Adipose tissue (tissue), 3 donors: ENCODE measurements around the gene CDKAL1. TPM values are rescaled to one million over a fixed set of nuclear protein-coding genes. Genes with fewer than 3 reads are reported as not detected.
"Not testable (repeated sequence)": the region's sequence is repeated elsewhere in the genome, so short reads cannot be mapped to it uniquely, and the experiment has no call there.

Source experiments
- H3K27ac ChIP-seq: one replicate; pipeline ENCODE4 v1.5.1; 2013; ENCODE audit warnings: low read depth, low read length
- WGBS, 3 donors: extraction: QIAGEN DNeasy Blood & Tissue Kit; methylation state at CpG; one replicate each; pipeline ENCODE4 v1.1.7; 2013; 5-methylcytosine and 5-hydroxymethylcytosine counted together
- polyA plus RNA-seq, 3 donors: library from polyadenylated mRNA; stranded (reverse); fragments of 200-250 nt; gene quantifications; one replicate each; pipeline ENCODE4 v1.2.3, GENCODE V29; 2013
- donor health status: healthy with polysubstance abuse.
- donor health status: Bipolar disorder and iron deficiency.
- donor health status: healthy.

The CDKAL1 gene
- polyA plus RNA-seq, 3 donors, result 2.9 to 6.0 (median 3.6) TPM

DNA sequence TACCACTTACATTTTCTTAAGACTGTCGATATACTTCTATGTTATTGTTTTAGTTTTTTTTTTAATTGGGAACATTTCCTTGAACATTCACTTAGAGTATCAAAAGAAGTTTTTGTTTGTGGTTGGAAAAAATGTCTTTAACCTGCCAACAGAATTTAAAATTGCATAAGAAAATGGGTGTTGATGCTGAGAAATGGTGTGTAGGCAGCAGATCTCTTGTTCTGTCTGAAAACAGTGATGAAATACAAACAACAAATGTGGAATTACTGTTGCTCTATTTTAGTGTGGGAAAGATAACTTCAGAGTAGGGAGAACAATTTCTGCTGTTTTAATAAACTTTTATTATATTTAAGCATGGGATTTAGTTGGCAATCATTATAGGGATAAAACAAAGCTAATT lies 293.5 kb downstream of the CDKAL1 start:
- WGBS, 3 donors, result 61 to 76% (median 68%) methylated on average over 1 of the region's 1 CpG
- no peak overlapping the region for H3K27ac ChIP-seq

DNA sequence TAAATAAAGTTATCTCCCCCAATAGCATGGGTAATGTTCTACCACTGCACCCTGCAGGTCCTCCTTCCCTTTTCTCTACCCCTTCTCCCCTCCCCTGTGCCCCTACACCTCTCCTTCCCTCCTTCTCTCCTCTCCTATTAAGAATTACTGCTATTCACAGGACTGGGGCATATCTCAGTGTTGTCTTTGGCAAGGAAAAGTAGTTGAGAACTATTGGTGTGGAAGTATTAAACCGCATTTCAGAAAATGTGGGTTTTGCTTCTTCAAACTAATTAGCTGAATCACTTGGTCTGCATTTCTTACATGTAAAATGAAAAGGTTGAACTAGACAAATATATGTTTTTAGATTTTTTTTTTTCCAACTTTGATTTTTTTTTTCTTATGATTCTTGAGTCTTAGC lies 296.3 kb downstream of the CDKAL1 start:
- 89 to 99% (median 95%) methylated on average over 1 of the region's 1 CpG for WGBS, 3 donors
- H3K27ac ChIP-seq, result no peak overlapping the region

DNA sequence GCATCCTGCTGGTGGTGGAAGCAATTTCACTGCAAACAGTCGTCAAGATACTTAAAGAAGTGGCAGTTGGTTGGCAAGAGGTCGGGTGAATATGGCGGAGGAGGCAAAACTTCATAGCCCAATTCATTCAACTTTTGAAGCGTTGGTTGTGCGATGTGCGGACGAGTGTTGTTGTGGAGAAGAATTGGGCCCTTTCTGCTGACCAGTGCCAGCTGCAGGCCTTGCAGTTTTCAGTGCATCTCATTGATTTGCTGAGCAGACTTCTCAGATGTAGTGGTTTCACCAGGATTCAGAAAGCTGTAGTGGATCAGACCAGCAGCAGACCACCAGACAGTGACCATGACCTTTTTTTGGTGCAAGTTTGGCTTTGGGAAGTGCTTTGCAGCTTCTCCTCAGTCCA lies 297.0 kb downstream of the CDKAL1 start:
- WGBS, 3 donors, result 96 to 99% (median 97%) methylated on average over 7 of the region's 7 CpGs
- not testable (repeated sequence) for H3K27ac ChIP-seq

DNA sequence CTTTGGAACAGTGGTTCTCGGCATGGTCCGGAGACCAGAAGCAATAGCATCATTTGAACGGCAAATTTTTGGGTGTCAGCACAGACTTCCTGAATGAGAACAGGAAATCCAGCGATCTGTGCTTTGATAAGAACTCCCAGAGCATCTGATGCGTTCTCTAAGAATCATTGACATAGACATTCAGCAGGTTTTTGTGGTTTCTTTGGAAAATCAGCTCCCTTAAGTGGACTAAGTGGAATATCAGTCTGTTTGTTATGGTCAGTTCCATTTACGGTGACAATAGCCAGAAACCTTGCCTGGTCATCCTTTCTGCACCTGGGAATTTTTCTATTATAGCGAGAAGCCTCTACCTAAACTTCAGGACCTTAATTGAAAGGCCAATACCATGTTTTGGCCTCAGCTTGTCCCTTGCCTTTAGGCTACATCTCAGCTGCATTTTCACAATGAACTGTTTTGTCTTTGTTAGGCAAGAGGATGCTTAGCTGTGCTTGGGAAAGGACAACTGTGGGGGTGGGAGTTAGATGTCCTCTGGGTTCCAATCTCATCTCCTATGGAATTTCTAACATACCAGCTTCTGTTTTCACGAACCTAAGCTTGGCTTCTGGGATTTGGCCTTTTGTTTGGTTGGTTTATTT lies 299.7 kb downstream of the CDKAL1 start:
- WGBS, 3 donors, result 60 to 81% (median 61%) methylated on average over 8 of the region's 8 CpGs
- no peak overlapping the region for H3K27ac ChIP-seq

DNA sequence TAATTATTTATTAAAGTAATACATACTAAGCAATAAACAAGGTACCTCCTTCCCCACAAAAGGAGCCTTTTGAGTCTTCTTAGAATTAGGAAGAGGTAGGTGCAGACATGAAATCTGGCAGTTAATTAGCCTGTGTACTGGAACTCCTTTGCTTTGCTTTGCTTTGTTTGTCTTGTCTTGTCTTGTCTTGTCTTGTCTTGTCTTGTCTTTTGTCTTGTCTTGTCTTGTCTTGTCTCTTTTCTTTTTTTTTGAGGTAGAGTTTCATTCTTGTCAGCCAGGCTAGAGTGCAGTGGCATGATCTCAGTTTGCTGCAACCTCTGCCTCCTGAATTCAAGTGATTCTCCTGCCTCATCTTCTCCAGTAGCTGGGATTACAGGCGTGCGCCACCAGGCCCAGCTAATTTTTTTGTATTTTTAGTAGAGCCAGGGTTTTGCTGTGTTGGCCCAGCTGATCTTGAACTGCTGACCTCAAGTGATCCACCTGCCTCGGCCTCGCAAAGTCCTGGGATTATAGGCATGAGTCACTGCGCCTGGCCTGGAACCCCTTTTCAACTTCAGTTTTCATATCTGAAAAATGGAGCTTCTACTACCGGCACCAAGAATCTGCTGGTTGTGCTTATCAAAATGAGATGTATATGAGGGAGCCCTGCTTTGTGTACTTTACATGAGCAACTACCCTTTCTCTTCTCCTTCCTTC lies 301.2 kb downstream of the CDKAL1 start:
- 97 to 98% (median 98%) methylated on average over 6 of the region's 6 CpGs for WGBS, 3 donors
- H3K27ac ChIP-seq, result no peak overlapping the region

DNA sequence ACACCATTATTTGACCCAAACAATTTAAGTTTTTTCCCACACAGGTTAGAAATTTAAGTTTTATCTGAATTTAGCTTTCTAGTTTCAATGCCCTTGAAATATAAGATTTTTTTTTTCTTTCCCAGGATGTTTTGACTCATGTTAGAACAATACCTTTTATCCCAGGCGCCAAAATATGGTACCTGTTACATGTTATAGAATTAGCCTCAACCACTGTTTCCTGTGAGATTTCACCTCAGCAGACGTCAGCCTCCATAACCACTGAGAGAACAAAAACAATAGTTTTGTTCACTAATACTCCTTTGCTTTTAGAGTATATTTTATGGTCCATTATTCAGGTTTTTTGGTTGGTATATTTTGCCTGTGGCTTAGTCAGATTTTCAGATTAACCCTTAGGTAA lies 302.9 kb downstream of the CDKAL1 start:
- H3K27ac ChIP-seq, result no peak overlapping the region
- 80 to 83% (median 81%) methylated on average over 2 of the region's 2 CpGs for WGBS, 3 donors

DNA sequence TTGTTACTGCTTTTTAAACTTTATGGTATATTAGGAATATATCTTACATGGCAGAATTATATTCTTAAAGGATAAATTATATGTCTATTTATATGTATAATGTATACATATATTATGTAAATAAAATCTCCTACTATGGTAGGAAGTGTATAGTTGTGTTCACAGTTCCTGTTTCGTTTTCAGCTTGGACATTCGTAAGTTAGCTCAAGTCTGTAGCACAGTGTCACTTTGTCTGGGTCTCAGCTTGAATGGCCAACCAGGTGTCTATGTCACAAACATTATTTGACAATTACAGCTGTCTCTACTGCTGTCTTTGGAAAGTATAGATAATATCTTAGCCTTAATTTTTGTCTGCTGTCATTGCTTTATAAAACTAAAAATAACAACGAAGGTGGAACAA lies 303.9 kb downstream of the CDKAL1 start:
- 93 to 96% (median 96%) methylated on average over 3 of the region's 3 CpGs for WGBS, 3 donors

DNA sequence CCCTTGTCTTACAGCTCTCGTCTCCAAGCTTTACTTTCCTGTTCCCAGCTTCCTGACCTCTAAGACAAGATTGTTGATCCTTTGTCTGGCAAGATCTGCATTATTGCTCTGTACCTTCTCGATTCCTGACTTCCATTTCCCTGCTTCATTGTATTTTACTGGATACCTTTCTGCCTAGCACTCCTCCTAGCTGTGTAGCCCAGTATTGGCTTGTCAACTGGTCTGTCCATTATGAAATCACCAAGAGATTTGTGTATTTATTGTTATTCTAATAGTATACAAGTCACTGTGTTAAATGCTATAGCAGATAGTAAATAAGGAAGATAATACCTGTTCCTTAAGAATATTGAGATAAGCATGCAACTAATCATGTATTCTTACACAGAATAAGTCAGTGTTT lies 305.4 kb downstream of the CDKAL1 start:
- H3K27ac ChIP-seq, result no peak overlapping the region
- WGBS, 3 donors, result 96 to 100% (median 97%) methylated on average over 2 of the region's 2 CpGs

More for the DNA sequence above, 303.9 kb downstream of the CDKAL1 start:
- no peak overlapping the region for H3K27ac ChIP-seq

DNA sequence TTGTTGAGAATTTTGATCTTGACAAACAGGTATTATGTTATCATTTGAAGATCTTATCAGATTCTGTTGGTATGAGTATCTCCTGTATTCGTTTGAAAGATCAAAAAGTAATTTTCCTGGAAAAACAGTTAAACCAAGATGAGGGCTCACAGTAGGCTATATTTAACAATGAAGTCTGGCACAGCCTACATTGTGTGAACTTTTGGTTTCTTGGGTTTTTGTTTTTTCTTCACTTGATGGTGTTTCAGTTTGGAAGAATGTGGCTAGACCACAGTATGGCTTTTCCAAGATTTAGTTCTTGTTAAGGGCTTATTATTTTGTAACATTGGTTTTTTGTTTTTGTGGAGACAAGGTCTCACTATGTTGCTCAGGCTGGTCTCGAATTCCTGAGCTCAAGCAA lies 306.4 kb downstream of the CDKAL1 start:
- H3K27ac ChIP-seq, result no peak overlapping the region
- WGBS, 3 donors, result 76 to 88% (median 85%) methylated on average over 2 of the region's 2 CpGs

DNA sequence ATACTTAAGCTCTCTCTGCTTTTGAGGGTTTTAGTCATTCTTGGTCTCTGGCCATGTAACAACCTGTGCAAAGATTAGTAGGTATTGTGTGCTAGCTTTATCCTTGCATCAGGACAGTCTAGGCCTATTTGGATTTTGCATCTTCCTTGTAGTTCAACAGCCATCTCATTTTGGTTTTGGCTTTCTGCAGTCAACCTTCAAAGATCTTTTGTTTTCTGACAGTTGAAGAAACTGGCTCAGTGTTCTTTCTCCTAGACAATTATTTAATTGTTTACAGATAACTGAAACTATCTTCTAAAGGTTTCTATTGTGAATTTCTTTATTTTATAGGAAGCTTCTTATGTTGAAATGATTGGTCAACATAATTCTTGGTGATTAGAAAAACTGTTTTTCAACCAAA lies 307.5 kb downstream of the CDKAL1 start:
- no peak overlapping the region for H3K27ac ChIP-seq

DNA sequence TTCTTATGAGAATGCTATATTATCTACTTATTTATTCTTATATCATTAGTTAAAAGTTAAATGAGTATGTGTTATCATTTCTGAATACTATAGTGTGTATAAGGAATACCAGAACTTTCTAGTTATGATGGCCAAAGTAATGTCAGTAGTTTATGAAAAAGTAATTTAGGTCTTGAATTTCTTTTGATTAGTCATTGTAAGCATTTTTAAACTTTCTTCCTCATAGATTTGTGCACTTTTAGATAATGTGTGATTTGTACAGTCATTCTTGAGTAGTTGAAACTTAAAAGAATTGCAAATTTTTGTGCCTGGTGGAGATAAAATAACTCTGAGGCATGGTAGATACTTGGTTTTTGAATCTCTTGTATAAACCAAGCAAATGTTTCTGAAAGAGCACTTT lies 311.3 kb downstream of the CDKAL1 start:
- no peak overlapping the region for H3K27ac ChIP-seq

DNA sequence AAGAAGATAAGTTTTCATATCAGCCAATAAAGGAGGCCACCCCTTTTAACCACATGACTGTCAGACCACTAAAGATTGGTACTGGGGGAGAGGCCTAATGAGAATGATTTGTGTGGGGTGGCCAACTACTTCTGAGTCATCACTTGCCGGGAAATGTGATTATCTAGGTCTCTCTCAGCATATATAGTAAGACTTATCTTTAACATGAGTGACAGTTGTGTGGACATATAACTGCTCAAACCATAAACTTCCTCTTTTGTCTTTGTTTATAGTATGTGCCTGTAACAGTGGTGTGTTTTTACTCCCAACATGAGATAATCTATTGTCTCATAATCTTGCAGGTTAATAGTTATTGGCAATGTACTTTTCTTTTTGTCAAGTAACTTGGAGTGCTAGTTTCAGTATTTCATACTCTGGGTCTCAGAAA lies 312.4 kb downstream of the CDKAL1 start:
- 26 to 39% (median 29%) methylated on average over 1 of the region's 1 CpG for WGBS, 3 donors
- H3K27ac ChIP-seq, result no peak overlapping the region

DNA sequence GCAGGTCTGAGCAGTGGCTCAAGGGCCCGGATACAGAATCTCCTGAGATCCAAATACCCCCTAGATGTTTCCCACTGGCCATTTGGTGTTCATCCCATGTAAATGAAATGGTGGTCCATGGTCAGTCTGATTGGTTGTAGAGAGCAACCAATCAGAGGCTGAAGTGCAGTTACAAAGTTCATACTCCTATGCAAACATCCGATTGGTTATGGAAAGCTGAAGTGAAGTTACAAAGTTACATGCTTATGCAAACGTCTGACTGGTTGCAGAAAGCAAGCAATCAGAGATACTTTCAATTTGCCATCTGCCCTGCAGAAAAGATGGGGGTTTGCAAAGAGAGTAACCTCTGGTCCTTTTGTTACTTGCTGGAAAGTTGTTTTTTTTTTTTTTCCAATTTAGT lies 313.6 kb downstream of the CDKAL1 start:
- H3K27ac ChIP-seq, result no peak overlapping the region
- WGBS, 3 donors, result 70 to 79% (median 70%) methylated on average over 3 of the region's 3 CpGs

DNA sequence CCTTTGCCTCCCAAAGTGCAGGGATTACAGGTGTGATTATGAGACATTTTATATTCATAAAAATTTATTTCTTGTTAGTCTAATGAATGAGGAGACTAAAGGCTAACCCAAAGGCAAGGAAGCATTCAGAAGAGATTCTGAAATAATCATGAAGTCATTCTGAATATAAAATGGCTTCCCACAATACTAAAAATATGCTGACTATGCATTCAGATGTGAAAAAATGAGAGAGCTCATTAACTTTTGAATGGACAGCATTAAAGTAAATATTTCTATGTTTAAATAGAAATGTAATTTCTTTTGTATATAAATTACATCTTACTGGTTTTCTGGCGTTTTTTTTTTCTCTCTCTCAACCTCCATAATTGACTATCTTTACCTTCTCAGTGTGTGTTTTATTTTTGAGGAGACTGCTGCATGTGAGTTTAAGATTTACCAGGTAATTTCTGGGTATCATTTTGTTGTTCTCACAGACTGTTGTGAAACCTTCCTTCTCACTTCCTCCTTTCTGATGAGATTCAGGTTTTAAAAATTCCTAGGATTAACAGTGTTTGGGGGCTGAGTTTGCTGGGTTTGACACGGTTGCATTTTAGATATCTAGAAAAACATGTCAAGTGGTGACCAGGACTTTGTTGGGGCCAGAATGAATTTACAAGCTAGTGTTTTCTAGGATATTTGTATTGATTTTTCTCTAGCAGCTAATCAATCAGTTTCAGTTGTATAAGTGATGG lies 316.6 kb downstream of the CDKAL1 start:
- WGBS, 3 donors, result 68 to 80% (median 69%) methylated on average over 2 of the region's 2 CpGs
- H3K27ac ChIP-seq, result no peak overlapping the region

DNA sequence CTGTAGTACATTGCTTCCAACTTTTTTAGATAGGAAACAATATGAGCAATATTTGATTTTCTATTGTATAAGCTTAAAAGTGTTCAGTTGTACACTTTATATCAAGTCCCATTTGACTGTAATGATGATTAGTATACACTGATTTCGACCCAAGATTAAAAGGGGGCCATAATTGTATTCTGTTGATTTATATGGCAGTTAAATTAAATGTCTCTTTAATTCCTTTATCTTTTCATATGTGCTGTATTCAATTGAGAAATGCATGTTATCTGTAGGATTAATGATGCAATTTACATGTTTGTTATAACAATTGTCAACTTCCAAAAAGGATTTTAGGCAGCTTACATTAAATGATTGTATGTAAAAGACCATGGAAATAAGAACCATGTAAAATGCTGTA lies 317.5 kb downstream of the CDKAL1 start:
- 89 to 93% (median 91%) methylated on average over 1 of the region's 1 CpG for WGBS, 3 donors
- no peak overlapping the region for H3K27ac ChIP-seq

DNA sequence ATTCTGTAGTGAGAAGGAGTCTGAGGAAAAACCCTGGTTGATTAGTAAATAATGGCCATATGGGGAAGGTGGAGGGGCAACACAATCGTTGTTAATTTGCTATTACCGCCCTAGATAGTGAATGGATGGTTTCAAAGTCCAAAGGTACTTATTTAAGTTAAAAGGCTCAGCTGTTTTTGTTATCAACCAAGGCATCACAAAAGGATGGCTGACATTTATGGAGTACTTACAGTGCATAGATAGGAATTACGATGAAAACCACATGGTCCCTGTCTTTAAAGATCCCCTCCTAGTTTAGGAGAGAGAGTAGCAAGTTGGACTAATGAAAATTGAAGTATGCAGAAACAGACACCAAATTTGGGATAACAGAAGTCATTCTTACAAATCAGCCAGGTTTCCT lies 319.6 kb downstream of the CDKAL1 start:
- no peak overlapping the region for H3K27ac ChIP-seq
- 68 to 85% (median 82%) methylated on average over 3 of the region's 3 CpGs for WGBS, 3 donors

DNA sequence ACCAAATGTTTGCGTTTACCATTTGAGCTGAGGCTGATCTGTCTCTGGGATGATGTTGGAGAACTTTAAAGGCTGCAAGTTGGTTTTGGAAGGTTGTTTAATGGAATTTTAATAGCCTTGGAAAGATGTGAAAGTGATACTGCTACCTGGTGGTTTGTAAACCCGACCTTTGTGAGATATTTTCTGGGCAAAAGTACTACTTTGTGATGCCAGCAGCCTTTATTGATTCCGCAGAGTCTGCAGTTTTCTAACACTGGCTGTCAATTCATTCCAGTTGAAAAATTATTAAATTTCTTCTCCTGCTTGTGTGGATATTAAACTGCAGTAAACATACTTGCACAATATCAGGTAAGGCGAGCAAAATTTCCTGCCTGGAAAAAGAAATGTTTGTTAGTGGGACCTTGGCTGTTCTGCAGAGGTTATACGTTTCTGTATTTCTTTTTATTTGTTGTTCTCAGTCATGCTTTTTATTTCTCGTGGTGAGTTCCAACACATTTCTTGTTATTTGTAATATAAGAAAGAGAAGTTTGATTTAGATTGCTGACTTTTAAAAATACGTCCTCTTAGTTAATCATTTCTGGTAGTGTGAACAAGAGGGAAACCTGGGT lies 322.5 kb downstream of the CDKAL1 start:
- H3K27ac ChIP-seq, result no peak overlapping the region
- WGBS, 3 donors, result 47 to 89% (median 87%) methylated on average over 7 of the region's 7 CpGs

DNA sequence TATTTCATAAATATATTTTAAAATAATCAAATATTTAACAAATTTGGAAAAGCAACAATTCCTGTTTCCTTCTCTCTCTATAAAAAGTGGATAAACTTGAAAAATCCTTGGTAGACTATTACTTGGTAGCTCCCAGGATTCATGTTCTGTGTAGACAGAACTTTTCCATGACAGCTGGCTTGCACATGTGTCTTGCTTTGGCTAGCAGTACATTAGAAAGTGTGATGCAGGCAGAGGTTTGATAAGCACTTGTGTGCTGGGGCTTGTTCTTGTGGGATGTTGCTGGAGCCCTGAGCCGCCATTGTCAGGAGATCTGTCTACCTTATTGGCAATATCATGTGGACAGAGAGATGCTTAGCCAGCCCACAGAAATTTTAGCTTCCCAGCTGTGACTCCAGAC lies 327.2 kb downstream of the CDKAL1 start:
- WGBS, 3 donors, result 89 to 96% (median 95%) methylated on average over 1 of the region's 1 CpG
- H3K27ac ChIP-seq, result no peak overlapping the region

DNA sequence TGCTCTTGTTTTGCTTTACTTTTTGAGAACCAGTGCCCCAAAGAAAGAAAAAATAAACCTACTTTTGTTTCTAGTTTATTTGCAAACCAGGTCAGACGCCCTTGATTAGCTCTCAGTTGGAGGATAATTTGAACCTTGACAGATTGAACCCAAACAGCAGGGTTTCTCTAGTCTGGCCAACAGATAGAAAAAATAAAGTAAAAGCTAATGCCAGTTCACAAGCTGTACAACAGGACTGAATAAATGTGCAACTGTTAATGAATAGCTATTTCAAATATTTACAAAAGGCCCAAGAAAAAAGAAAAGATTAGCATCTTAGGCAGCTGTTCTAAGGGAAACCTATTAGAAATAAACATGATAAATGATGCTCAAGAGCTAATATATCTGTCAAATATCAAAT lies 331.8 kb downstream of the CDKAL1 start:
- 36 to 93% (median 84%) methylated on average over 1 of the region's 1 CpG for WGBS, 3 donors
- H3K27ac ChIP-seq, result no peak overlapping the region
